NCI-H128 (cell line): Measurements from ENCODE around the gene PLOD3.

ENCODE experiments used
- DNase-seq: peaks from one replicate; lab custom pipeline; 2025; ENCODE audit not compliant: unreplicated experiment; lab: John Stamatoyannopoulos, UW

Gene PLOD3

GRCh38 chr7:101166909-101167644 lies 50.3 kb downstream of the PLOD3 start:
- no peak for DNase-seq

GRCh38 chr7:101166648-101166908 lies 50.8 kb downstream of the PLOD3 start:
- no peak for DNase-seq

GRCh38 chr7:101165958-101166647 lies 51.3 kb downstream of the PLOD3 start:
- no peak for DNase-seq

GRCh38 chr7:101165075-101165957 lies 52.1 kb downstream of the PLOD3 start, which contains the start of gene VGF:
Gene VGF, minus strand, starts transcription at chr7:101165569. Its CDS starts 726 bp downstream, at chr7:101164843.
- peak; percentile 62 for DNase-seq

- no peak for DNase-seq
Observed at GRCh38 chr7:101164071-101164840, 53.1 kb downstream of the PLOD3 start.

GRCh38 chr7:101163279-101164070 lies 53.9 kb downstream of the PLOD3 start:
- DNase-seq: no peak

- no peak for DNase-seq
Observed at GRCh38 chr7:101162551-101163278, 54.7 kb downstream of the PLOD3 start.

GRCh38 chr7:101161692-101162471 lies 55.5 kb downstream of the PLOD3 start:
- DNase-seq: no peak

- DNase-seq: no peak
Observed at GRCh38 chr7:101160910-101161309, 56.5 kb downstream of the PLOD3 start.

- no peak for DNase-seq
Observed at GRCh38 chr7:101159696-101160674, 57.4 kb downstream of the PLOD3 start.

GRCh38 chr7:101156866-101157589 lies 60.4 kb downstream of the PLOD3 start:
- DNase-seq: no peak

GRCh38 chr7:101156277-101156676 lies 61.1 kb downstream of the PLOD3 start:
- no peak for DNase-seq
